Omental fat pad (tissue), 4 donors: ENCODE data around the gene GOLGA6L7. TPM values are rescaled to one million over a fixed set of nuclear protein-coding genes. Genes with fewer than 3 reads are reported as not detected.
"Not testable (repeated sequence)": the region's sequence is repeated elsewhere in the genome, so short reads cannot be mapped to it uniquely, and the experiment has no call there.

Experiments
- ATAC-seq: fragments of 150-250 bp; one replicate; pipeline ENCODE4 v1.9.1; 2016; ENCODE audit warnings: mild to moderate bottlenecking, moderate library complexity; ENCODE audit not compliant: low FRiP score
- DNase-seq: peaks from one replicate; pipeline ENCODE4 v3.0.0-alpha.2; 2019; ENCODE audit warnings: low spot score
- CTCF ChIP-seq, 3 donors: fragments of 450-650 bp; IDR thresholded peaks; one replicate each; pipeline ENCODE4 v1.5.1; 2016 to 2017; ENCODE audit warnings: antibody characterized with exemption in 3 of 3, mild to moderate bottlenecking in 3 of 3, moderate library complexity in 2 of 3
- total RNA-seq, 4 donors: library from RNA; depleted of rRNA; stranded (reverse); fragments of >200 nt; gene quantifications; one replicate each; pipeline ENCODE4 v1.1.0, GENCODE V29; 2016

Gene GOLGA6L7
- total RNA-seq, 4 donors from 2014 or later, result not detected

GRCh38 chr15:28873585-28874190 lies 25.2 kb upstream of the GOLGA6L7 start:
- TF ChIP-seq CTCF (IDR thresholded peaks at IDR 0.05), result no peak
- DNase-seq, result no peak
- ATAC-seq, result no peak

- DNase-seq, result no peak
- no peak for ATAC-seq
- no peak for TF ChIP-seq CTCF (IDR thresholded peaks at IDR 0.05)
Observed at GRCh38 chr15:28873006-28873405, 24.6 kb upstream of the GOLGA6L7 start.

GRCh38 chr15:28871168-28871567 lies 22.7 kb upstream of the GOLGA6L7 start:
- no peak for DNase-seq
- no peak for ATAC-seq
- TF ChIP-seq CTCF (IDR thresholded peaks at IDR 0.05), result no peak

- no peak for TF ChIP-seq CTCF (IDR thresholded peaks at IDR 0.05)
- no peak for DNase-seq
- no peak for ATAC-seq
Observed at GRCh38 chr15:28868744-28869345, 20.4 kb upstream of the GOLGA6L7 start.

GRCh38 chr15:28861589-28862293 lies 13.3 kb upstream of the GOLGA6L7 start:
- peak; percentile 24 for ATAC-seq
- DNase-seq, result not testable (repeated sequence)

GRCh38 chr15:28861031-28861534 lies 12.6 kb upstream of the GOLGA6L7 start:
- DNase-seq (no peak), ATAC-seq (peak; percentile 71)
- TF ChIP-seq CTCF (IDR thresholded peaks at IDR 0.05), result no peak

GRCh38 chr15:28854578-28854977 lies 6.1 kb upstream of the GOLGA6L7 start:
- not testable (repeated sequence) for DNase-seq, ATAC-seq

GRCh38 chr15:28853654-28854053 lies 5.2 kb upstream of the GOLGA6L7 start:
- not testable (repeated sequence) for DNase-seq, ATAC-seq

- not testable (repeated sequence) for ATAC-seq, DNase-seq
Observed at GRCh38 chr15:28849766-28850165, 1.3 kb upstream of the GOLGA6L7 start.

GRCh38 chr15:28849271-28849670 lies 827 bp upstream of the GOLGA6L7 start:
- DNase-seq, ATAC-seq: not testable (repeated sequence)

GRCh38 chr15:28847959-28848358 lies 485 bp downstream of the GOLGA6L7 start:
- not testable (repeated sequence) for DNase-seq, ATAC-seq

GRCh38 chr15:28847247-28847646 lies 1.2 kb downstream of the GOLGA6L7 start:
- ATAC-seq, result not testable (repeated sequence)

GRCh38 chr15:28844147-28844546 lies 4.3 kb downstream of the GOLGA6L7 start:
- ATAC-seq, DNase-seq: not testable (repeated sequence)

More at GRCh38 chr15:28847247-28847646, 1.2 kb downstream of the GOLGA6L7 start:
- DNase-seq, result not testable (repeated sequence)
